Natural killer cell treated with Interleukin-12 subunit alpha and Interleukin-12 subunit beta and Interleukin-15 and Interleukin-18, amount 100 ng/mL, for 72 hours (primary cell): ENCODE measurements around the gene SPECC1. TPM values are rescaled to one million over a fixed set of nuclear protein-coding genes. Genes with fewer than 3 reads are reported as not detected.
A peak's percentile ranks its signal among the peaks of the same experiment; 100 is the strongest.
"Not testable (repeated sequence)": the region's sequence is repeated elsewhere in the genome, so short reads cannot be mapped to it uniquely, and the experiment has no call there.

Experiments used
- ATAC-seq, 2 donors: fragments of 150-1000 bp; cut with Tn5 transposase in 1 of 2; sonication (Bioruptor Pico), chemical (Tn5 transposase) in 1 of 2; 2 replicates each; pipeline ENCODE4 v1.10.0; 2021
- DNase-seq: peaks from one replicate; pipeline ENCODE4 v3.0.0; 2022; ENCODE audit warnings: low spot score
- H3K27ac Mint-ChIP-seq, 2 donors: 1 replicate in 1 of 2; 2 replicates in 1 of 2; pipeline ENCODE4 v1.8.0; 2022; ENCODE audit warnings: mixed read lengths in 2 of 2, mild to moderate bottlenecking in 1 of 2, moderate library complexity in 1 of 2
- H3K27me3 Mint-ChIP-seq, 2 donors: 1 replicate in 1 of 2; 2 replicates in 1 of 2; pipeline ENCODE4 v1.8.0; 2022; ENCODE audit warnings: mixed read lengths in 2 of 2
- H3K36me3 Mint-ChIP-seq: one replicate; pipeline ENCODE4 v1.8.0; 2022; ENCODE audit warnings: mixed read lengths
- H3K4me1 Mint-ChIP-seq, 2 donors: 1 replicate in 1 of 2; 2 replicates in 1 of 2; pipeline ENCODE4 v1.8.0; 2022; ENCODE audit warnings: low read depth in 2 of 2, mixed read lengths in 2 of 2, mild to moderate bottlenecking in 1 of 2
- H3K4me3 Mint-ChIP-seq: one replicate; pipeline ENCODE4 v1.8.0; 2022; ENCODE audit warnings: mixed read lengths
- H3K9me3 Mint-ChIP-seq: 2 replicates; pipeline ENCODE4 v1.8.0; 2022; ENCODE audit warnings: mixed read lengths
- total RNA-seq, 2 donors: library from RNA; stranded (reverse); gene quantifications; one replicate each; pipeline ENCODE4 v1.2.3, GENCODE V29; 2022

SPECC1 gene
- total RNA-seq, 2 donors from 2014 or later = 27.6 to 28.1 TPM

DNA sequence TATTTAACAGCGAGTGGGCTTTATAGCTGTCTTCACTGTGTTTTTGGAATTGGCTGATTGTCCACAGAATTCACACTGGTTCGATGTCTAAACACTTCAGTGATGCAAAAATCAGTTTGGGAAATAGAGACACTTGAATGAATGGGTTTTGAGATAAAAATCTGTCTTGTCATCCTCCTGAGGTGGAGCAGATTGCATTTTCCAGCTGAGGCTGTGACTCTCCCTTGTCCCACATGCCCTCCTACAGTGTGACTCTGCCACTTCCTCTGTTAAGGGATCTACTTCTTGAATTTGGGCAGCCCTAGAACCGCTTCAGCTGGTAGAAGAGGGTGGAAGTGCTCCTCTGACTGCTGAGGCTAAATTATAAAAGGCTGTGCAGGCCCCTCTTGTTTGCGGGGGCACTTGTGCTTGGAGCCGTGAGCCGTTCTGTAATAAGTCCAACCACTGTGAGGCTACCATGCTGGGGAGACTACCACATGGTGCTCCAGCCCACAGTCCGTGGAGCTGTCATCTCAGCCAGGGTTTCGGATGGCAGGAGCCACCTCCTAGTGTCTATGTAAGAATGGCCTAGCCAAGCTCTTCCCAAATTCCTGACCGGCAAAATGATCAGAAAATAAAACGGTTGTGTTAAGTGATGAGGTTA, 175.9 kb downstream of the SPECC1 start:
- no peaks in the 10 kb centered on the region for H3K27me3 Mint-ChIP-seq
- ATAC-seq = no peak
- H3K27ac Mint-ChIP-seq = no peak overlapping the region
- H3K36me3 Mint-ChIP-seq = no peaks in the 10 kb centered on the region
- DNase-seq = no peak
- H3K4me1 Mint-ChIP-seq = peaks cover 0 to 5% of the 10 kb centered on the region in 2 donors
- no peaks in the 10 kb centered on the region for H3K9me3 Mint-ChIP-seq
- no peak overlapping the region for H3K4me3 Mint-ChIP-seq

DNA sequence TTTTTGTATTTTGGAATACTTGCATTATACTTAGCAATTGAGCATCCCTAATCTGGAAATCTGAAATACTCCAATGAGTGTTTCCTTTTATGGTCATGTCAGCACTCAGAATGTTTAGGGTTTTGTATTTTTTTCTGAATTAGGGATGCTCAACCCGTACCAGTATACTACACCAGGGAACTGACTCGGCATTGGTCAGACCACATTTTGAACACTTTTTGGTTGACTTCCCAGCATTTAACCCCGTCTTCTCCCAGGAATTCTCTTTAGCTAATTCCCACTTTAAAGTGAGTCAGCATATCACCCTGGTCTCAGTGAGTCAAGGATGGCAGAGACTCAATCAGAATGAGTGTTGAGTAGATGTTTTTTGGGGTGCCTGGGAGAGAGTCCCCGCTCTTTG, 177.9 kb downstream of the SPECC1 start:
- Mint-ChIP-seq H3K36me3 (no peaks in the 10 kb centered on the region), H3K4me3 (no peak overlapping the region), H3K4me1 (peaks cover 0 to 5% of the 10 kb centered on the region in 2 donors), H3K9me3 (no peaks in the 10 kb centered on the region), H3K27ac (no peak overlapping the region), H3K27me3 (no peaks in the 10 kb centered on the region)
- DNase-seq (no peak), ATAC-seq (no peak)

DNA sequence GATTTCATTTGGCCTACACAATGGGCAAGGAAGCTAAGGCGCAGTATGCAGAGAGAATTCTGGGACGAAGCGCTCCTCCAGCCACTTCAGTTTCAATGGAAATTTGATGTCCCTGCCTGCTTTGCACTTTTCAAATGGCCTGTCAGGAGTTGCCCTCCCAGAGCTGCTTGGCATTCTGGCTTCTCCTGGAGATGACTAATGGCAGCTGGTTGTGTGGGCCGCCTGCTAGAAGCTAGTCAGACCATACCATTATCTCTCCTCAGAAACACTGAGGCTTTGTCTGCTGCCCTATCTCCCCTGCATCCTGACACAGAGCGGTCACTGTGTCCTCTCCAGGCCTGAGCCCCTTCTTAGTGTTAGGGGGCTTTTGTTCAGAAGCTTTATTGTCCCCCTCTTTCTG, 180.1 kb downstream of the SPECC1 start:
- Mint-ChIP-seq H3K4me1 (peaks cover 0 to 5% of the 10 kb centered on the region in 2 donors), H3K27ac (no peak overlapping the region), H3K27me3 (no peaks in the 10 kb centered on the region), H3K9me3 (no peaks in the 10 kb centered on the region), H3K36me3 (no peaks in the 10 kb centered on the region), H3K4me3 (no peak overlapping the region)
- DNase-seq = no peak
- no peak for ATAC-seq

DNA sequence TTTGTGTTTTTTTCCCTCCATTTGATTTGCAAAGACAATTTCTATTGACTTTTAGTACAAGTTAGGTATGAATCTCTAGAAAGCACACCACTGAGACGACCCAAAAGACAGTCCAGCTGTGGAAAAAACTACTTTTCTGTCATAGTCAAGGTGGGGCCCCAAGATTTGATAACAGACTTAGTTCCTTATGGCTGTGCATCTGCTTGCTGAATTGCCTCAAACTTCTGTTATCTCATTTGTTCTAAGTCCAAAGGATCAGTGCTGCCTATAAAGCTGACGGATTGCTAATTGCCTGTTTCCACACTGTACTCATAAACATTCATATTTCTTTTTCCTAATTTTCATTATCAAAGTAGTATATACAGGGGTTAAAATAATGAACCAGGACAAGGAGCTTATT, 180.8 kb downstream of the SPECC1 start:
- Mint-ChIP-seq H3K27me3 (no peaks in the 10 kb centered on the region), H3K9me3 (no peaks in the 10 kb centered on the region), H3K36me3 (no peaks in the 10 kb centered on the region), H3K27ac (no peak overlapping the region), H3K4me1 (peaks cover 0 to 5% of the 10 kb centered on the region in 2 donors), H3K4me3 (no peak overlapping the region)
- DNase-seq = no peak
- ATAC-seq = no peak

DNA sequence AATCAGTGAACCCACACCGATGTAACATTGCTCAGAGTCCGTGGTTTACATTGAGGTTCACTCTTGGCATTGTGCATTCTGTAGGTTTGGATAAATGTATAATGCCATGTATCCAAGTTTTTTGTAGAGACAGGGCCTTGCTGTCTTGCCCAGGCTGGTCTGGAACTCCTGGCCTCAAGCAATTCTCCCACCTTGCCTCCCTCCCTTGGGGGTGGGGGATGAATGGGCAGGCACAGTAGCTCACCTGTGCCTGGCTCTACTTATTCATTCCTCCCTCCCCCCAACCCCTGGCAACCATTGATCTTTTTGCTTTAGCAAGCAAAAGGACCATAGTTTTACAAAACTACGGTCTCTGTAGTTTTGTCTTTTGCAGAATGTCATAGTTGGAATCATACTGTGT, 181.4 kb downstream of the SPECC1 start:
- H3K9me3 Mint-ChIP-seq = no peaks in the 10 kb centered on the region
- no peaks in the 10 kb centered on the region for H3K27me3 Mint-ChIP-seq
- H3K4me3 Mint-ChIP-seq = no peak overlapping the region
- DNase-seq (no peak), ATAC-seq (no peak)
- H3K36me3 Mint-ChIP-seq = no peaks in the 10 kb centered on the region
- H3K27ac Mint-ChIP-seq = no peak overlapping the region
- no peaks in the 10 kb centered on the region for H3K4me1 Mint-ChIP-seq

DNA sequence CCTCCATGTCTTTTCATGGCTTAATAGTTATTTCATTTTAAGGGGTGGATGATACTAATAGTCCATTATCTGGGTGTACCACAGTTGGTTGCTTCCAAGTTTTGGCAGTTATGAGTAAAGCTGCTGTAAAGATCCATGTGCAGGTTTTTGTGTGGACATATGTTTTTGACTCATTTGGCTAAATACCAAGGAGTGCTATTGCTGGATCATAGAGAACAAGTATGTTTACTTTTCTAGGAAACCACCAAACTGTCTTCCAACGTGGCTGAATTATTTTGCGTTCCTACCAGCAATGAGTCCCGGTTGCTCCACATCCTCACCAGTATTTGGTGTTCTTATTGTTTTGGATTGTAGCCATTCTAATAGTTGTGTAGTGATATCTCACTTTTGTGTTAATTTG, 181.9 kb downstream of the SPECC1 start:
- no peak for DNase-seq
- Mint-ChIP-seq H3K4me1 (no peaks in the 10 kb centered on the region), H3K4me3 (no peak overlapping the region), H3K27me3 (no peaks in the 10 kb centered on the region), H3K27ac (no peak overlapping the region), H3K9me3 (no peaks in the 10 kb centered on the region), H3K36me3 (no peaks in the 10 kb centered on the region)
- no peak for ATAC-seq

DNA sequence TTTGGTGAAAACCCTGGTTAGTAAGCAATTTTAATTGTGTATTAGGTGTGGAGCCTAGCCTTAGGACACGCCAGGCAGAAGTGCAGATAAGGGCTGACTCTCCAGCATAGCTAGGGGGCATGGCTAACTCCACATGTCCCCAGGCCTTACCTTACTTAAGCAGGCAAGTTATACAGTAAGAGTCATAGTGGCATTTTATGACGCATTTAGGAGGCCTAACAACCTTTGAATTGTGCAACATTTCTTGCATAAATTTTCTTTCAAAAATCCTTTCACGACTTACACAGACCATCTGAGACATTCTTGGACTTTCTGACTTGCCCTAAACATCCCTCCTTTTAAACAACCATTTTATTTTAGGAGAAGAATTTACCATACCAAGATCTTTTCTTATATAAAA, 187.1 kb downstream of the SPECC1 start:
- not testable (repeated sequence) for ATAC-seq, H3K36me3 Mint-ChIP-seq, H3K4me1 Mint-ChIP-seq, H3K9me3 Mint-ChIP-seq, H3K27ac Mint-ChIP-seq, H3K4me3 Mint-ChIP-seq, DNase-seq, H3K27me3 Mint-ChIP-seq

DNA sequence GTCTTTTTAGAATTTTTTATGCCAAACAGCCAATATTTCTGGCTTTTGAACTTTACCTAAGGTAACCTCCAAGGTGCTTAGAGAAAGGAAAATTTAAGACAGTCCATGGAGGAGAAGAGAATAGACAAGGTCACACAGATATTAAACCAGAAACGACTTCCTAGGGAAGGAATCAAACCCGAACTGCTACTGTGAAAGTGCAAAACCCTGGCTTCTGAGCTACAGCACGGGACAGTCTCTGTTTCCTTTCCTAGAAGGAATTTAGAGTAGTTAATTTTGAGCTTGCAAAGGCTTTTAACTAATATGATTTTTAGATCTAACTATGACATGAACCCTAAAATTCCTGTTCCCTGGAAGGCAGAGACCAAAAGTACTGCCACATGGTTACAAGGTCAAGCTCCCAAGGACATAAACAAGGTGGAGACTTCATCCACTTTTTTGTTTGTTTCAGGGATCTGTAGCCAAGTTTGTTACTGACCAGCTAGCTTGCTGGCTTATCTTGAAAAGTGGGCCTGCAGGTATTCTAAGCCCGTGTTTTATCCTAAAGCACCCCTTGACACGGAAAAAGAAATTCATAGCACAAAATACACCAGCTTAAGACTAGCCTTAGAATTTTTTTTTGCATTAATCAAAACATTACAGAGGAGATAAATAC, 188.2 kb downstream of the SPECC1 start:
- DNase-seq = no peak
- H3K27ac Mint-ChIP-seq = no peak overlapping the region
- H3K9me3 Mint-ChIP-seq = no peaks in the 10 kb centered on the region
- no peak overlapping the region for H3K4me3 Mint-ChIP-seq
- no peaks in the 10 kb centered on the region for H3K27me3 Mint-ChIP-seq
- no peaks in the 10 kb centered on the region for H3K36me3 Mint-ChIP-seq
- peaks cover 0 to 5% of the 10 kb centered on the region in 2 donors for H3K4me1 Mint-ChIP-seq
- ATAC-seq = no peak

DNA sequence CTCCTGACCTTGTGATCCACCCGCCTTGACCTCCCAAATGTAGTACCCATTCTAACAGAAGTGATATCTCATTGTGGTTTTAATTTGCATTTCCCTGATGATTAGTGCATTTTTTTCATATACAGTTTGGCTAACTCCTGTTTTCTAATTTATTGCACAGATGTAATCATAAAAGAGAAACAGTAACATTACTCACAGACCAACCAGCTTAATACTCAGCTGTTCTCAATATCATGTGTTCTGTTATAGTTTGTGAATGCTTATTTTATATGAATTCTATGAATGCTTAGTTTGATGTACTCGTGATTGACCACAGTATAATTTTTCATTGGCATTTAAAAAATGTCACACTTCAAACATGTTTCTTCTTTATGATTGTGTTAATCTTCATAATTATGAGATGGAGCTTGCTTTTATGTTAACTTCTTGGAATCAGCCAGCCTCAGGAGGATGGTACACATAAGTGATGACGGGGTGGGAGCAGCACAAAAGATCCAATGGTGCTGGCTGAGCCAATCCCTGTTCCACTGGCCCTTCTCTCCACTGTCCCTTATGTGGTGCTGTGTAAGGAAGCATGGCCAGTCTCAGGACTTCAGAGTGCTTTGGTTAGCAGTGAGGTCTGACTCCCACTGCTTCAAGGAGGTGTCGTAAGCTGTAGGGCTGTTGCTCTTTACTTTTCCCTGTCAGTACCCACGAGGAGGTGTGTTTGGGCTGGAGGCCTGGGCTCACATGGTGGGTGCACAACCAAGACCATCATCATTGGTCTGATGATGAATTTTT, 191.0 kb downstream of the SPECC1 start:
- no peaks in the 10 kb centered on the region for H3K9me3 Mint-ChIP-seq
- no peak overlapping the region for H3K4me3 Mint-ChIP-seq
- no peak for DNase-seq
- H3K36me3 Mint-ChIP-seq = peaks cover 12% of the 10 kb centered on the region
- no peaks in the 10 kb centered on the region for H3K27me3 Mint-ChIP-seq
- peaks cover 20 to 24% of the 10 kb centered on the region in 2 donors for H3K4me1 Mint-ChIP-seq
- no peak for ATAC-seq
- H3K27ac Mint-ChIP-seq = peak overlapping the region in 1 of 2 donors; percentile 61

DNA sequence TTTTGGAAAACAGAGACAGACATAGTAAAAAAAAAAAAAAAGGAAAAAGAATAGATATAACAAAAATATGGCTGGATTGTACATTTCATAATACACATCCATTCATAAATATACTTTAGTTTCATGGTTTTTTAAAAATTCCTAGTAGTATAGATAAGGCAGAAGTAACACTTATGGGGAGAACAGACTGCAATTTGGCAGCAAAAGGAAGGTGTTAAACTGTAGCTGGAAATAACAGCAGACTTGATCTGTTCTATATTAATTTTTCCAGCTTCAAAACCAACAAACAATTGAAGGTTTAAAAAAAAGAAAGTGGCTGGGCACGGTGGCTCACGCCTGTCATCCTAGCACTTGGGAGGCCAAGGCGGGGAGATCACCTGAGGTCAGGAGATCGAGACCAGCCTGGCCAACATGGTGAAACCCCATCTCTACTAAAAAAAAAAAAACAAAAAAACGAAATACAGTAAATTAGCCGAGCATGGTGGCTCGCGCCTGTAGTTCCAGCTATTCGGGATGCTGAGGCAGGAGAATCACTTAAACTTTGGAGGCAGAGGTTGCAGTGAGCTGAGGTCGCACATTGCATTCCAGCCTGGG, 191.8 kb downstream of the SPECC1 start:
- Mint-ChIP-seq H3K27ac (peak overlapping the region in 1 of 2 donors; percentile 61), H3K4me3 (no peak overlapping the region), H3K27me3 (no peaks in the 10 kb centered on the region), H3K36me3 (peaks cover 16% of the 10 kb centered on the region), H3K4me1 (peaks cover 27 to 32% of the 10 kb centered on the region in 2 donors), H3K9me3 (no peaks in the 10 kb centered on the region)
- DNase-seq (no peak), ATAC-seq (no peak)

DNA sequence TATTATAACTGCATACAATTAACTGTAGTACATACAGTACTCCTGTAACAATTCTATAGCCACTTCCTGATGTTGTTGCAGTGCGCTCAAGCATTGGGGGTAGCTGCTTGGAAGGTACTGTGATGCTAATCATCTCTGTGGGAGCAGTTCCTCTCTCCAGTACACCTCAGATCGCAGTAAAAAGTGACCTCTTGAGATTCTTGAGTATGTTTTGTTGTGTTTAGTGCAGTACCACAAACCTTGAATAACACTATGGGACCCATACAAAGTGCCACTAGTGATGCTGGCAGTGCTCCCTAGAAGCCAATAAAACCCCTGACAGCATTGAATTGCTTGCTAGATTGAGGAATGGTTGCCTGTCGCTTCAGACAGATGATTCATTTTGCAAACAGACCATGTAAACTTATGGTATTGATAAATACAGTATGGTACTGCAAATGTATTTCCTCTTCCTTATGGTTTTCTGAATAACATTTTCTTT, 193.0 kb downstream of the SPECC1 start:
- DNase-seq (no peak), ATAC-seq (no peak)
- Mint-ChIP-seq H3K9me3 (no peaks in the 10 kb centered on the region), H3K36me3 (peaks cover 16% of the 10 kb centered on the region), H3K4me3 (no peak overlapping the region), H3K4me1 (peaks cover 29 to 37% of the 10 kb centered on the region in 2 donors), H3K27ac (no peak overlapping the region), H3K27me3 (no peaks in the 10 kb centered on the region)

DNA sequence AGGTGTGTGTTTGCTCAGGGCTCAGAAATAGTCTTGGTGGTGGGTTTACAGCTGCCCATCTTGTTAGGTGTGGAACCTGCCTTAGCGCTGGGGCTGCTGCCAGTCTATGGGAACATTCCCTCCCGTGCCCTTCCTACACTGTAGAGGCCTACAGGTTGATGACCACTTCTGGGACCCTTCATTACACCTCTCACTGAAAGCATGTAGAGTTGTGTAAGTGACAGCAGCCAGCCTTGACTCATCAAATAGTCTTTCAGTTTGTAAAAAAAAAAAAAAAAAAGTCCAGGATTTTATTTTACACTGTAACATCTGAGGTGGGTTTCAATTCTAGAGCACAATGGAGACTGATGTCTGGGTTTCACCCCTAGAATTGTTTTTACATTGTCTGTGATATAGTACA, 193.9 kb downstream of the SPECC1 start:
- Mint-ChIP-seq H3K27ac (peak overlapping the region; percentile 62 to 92), H3K9me3 (no peaks in the 10 kb centered on the region), H3K27me3 (no peaks in the 10 kb centered on the region), H3K4me3 (no peak overlapping the region), H3K4me1 (peaks cover 29 to 37% of the 10 kb centered on the region in 2 donors), H3K36me3 (peaks cover 16% of the 10 kb centered on the region)
- DNase-seq (no peak), ATAC-seq (no peak)

DNA sequence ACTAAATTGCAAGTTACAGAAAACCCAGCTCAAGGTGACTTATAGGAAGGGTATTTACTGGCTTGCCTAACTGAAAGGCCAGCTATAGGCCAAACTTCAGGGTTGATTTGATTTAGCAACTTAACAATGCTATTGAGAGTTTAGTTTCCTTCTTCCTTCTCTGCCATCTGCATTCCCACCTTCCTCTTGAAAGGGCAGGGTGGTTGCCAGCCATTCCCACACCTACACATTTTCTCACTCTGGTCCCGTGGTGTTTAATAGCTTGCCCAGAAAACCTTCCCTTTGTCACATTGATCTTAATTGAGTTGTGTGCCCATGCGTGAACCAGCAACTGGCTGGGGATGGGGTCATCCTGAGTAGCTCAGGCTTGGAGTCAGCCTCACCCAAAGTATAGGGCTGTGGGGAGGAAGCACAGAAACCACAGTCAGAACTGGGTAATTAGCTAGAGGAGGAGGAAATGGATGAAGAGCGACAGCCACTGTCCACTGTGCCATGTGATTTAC, 194.7 kb downstream of the SPECC1 start:
- DNase-seq (no peak), ATAC-seq (peak; percentile 76 to 81)
- Mint-ChIP-seq H3K27ac (peak overlapping the region; percentile 62 to 92), H3K4me1 (peaks cover 29 to 37% of the 10 kb centered on the region in 2 donors), H3K27me3 (no peaks in the 10 kb centered on the region), H3K4me3 (peak overlapping the region; percentile 53), H3K9me3 (no peaks in the 10 kb centered on the region), H3K36me3 (peaks cover 16% of the 10 kb centered on the region)
